ENCODE measurements around the gene NUDT5.

Gene NUDT5

DNA sequence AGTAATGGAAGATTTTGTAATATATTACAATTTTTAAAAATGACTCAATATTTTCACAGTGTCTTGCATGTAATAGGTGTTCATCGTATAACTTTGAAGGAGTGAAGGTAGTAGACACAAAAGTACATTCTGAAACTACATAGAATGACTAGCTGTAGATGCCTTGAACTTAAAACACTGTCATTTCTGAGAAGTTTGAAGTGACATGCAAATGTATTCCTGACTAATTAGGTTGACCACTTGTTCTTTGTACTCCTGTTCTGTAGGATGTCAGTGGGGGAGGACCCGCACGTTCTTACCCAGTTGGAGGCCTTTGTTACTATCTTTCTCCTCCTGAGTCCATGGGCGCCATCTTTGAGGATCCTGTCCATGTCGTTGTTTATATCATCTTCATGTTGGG lies 35.0 kb downstream of the NUDT5 start:
- DNase-seq, result no peak

DNA sequence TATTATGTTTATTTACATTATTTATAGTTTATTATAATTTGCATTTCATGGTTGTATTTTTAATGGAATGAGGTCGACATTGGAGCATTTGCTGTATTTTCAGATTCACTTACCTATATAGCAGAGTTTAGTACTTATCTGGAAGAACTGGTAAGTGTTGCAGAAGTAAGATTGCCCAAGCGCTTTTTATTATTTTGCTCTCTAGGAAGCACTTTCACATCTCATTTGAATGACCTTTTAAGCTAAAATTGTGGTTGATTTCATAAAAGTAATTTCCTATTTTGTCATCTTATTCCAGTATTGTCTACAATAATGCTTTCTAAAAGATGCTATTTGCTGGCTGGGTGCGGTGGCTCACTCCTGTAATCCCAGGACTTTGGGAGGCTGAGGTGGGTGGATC lies 37.6 kb downstream of the NUDT5 start:
- no peak for DNase-seq

- DNase-seq, result no peak
Observed at GRCh38 chr10:12156367-12157123, 39.1 kb downstream of the NUDT5 start.

- DNase-seq, result no peak
Observed at GRCh38 chr10:12154516-12154915, 41.2 kb downstream of the NUDT5 start.

GRCh38 chr10:12150163-12150562 lies 45.5 kb downstream of the NUDT5 start:
- DNase-seq, result no peak

DNA sequence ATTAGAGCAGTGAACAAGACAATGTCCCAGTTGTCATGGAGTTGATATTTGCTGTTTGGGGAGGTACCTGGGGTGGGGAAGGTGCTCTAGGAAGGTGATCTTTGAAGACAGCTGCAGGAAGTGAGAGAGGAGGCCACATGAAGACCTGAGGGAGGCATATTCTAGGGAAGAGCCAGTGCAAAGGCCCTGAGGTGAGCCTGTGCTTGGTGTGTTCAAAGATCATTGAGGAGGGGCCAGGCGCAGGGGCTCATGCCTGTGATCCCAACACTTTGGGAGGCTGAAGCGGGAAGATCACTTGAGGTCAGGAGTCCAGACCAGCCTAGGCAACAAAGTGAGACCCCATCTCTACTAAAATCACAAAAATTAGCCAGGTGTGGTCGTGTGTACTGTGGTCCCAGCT lies 51.2 kb downstream of the NUDT5 start:
- no peak for DNase-seq

- DNase-seq, result no peak
Observed at GRCh38 chr10:12140038-12140437, 55.7 kb downstream of the NUDT5 start.

- DNase-seq, result no peak
Observed at GRCh38 chr10:12135631-12136030, 60.1 kb downstream of the NUDT5 start.

GRCh38 chr10:12130237-12130872 lies 65.3 kb downstream of the NUDT5 start:
- peak; percentile 53 for DNase-seq

DNA sequence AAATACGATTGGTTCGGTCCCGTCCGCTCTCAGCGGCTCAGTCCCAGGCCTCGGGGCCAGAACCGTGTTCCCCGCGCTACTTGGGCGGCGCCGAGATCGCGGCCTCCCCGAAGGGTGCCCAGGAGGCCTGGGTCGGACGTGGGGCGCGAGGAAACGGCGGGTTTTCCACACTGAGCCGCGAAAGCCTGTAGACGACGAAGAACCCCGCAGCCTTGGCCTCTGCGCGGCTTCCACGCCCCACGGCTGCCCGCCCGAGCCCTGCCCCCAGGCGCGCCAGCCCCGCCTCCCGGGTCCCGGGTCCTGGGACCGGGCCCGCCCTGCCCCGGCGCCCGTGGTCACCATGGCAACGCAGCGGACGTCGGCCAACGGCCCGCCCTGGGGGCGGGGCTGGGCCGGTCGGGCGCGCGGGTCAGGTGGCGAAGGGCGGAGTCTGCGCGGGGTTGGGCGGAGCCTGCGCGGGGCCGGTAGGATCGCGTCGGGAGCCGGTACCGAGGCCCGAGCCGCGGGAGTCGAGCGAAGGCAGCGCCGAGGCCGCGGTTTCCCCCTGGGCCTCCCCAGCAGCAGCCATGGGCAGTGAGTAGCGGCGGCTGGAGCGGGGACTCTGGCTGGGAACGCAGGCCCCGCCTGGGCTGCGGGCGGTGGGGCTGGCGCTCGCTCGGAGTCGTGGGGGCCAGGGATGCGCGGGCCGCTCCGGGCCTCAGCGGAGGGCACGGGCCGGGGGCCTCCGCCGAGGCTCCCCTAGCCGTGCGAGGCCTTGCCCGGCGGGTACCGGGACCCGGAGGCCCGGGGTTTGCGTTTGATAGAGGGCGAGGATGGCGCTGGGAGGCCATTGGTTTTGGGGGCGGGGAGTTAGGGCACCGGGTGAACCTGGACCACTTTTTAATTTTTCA lies 66.2 kb downstream of the NUDT5 start, which contains the start of gene SEC61A2:
TSS of gene SEC61A2 (plus strand) at position 456 of the 890 bp plus-strand sequence. CDS start at position 567, 111 bp downstream.
- peak; percentile 97 for DNase-seq

- DNase-seq, result no peak
Observed at GRCh38 chr10:12121673-12122072, 74.0 kb downstream of the NUDT5 start.
